PFSK-1 (cell line): Measurements from ENCODE around the gene LCORL.

Experiments used
- FOXP2 ChIP-seq: optimal IDR thresholded peaks from 2 replicates; pipeline ENCODE3; 2011; ENCODE audit warnings: borderline replicate concordance, control low read depth, inconsistent platforms; ENCODE audit not compliant: insufficient read depth; ENCODE audit errors: extremely low read length, extremely low read depth
- POLR2AphosphoS5 ChIP-seq: IDR thresholded peaks from 2 replicates; pipeline ENCODE4 v1.6.1; 2012; ENCODE audit warnings: low read depth, mild to moderate bottlenecking, control low read depth, low read length, moderate library complexity
- SIN3A ChIP-seq: IDR thresholded peaks from 2 replicates; pipeline ENCODE4 v1.6.1; 2012; ENCODE audit warnings: mild to moderate bottlenecking, low read length, moderate library complexity, borderline replicate concordance; ENCODE audit not compliant: insufficient read depth
- TAF1 ChIP-seq: IDR thresholded peaks from 2 replicates; pipeline ENCODE4 v1.6.1; 2012; ENCODE audit warnings: low read length, control low read depth, borderline replicate concordance; ENCODE audit not compliant: insufficient read depth
- TF ChIP-seq, protein P1 (sequence below), 2 experiments: IDR thresholded peaks; 2 replicates each; pipeline versions ENCODE4 v1.6.1 to v1.8.0; 2011 to 2012; ENCODE audit warnings: low read depth in 2 of 2, low read length in 2 of 2, control low read depth in 1 of 2, inconsistent platforms in 1 of 2, mild to moderate bottlenecking in 1 of 2, moderate library complexity in 1 of 2; ENCODE audit not compliant: insufficient read depth in 1 of 2

The LCORL gene

DNA sequence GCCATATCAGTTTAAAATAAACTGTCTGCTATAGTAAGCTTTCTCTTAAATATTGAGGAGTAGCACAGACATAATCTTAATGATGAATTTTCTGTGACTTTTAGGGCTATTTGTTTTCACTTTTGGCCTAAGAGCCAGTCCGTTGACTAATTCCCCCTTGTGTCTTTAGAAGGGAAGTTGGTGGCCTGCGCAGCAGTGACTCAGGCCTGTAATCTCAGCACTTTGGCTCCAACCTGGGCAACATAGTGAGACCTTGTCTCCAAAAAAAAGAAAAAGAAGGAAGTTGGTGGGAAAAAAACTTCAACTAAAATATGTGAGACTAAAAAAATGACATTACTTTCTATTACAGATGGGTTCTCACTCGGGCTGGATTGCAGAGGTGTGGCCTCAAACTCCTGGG lies 207.4 kb downstream of the LCORL start:
- TF ChIP-seq, protein P1, sequence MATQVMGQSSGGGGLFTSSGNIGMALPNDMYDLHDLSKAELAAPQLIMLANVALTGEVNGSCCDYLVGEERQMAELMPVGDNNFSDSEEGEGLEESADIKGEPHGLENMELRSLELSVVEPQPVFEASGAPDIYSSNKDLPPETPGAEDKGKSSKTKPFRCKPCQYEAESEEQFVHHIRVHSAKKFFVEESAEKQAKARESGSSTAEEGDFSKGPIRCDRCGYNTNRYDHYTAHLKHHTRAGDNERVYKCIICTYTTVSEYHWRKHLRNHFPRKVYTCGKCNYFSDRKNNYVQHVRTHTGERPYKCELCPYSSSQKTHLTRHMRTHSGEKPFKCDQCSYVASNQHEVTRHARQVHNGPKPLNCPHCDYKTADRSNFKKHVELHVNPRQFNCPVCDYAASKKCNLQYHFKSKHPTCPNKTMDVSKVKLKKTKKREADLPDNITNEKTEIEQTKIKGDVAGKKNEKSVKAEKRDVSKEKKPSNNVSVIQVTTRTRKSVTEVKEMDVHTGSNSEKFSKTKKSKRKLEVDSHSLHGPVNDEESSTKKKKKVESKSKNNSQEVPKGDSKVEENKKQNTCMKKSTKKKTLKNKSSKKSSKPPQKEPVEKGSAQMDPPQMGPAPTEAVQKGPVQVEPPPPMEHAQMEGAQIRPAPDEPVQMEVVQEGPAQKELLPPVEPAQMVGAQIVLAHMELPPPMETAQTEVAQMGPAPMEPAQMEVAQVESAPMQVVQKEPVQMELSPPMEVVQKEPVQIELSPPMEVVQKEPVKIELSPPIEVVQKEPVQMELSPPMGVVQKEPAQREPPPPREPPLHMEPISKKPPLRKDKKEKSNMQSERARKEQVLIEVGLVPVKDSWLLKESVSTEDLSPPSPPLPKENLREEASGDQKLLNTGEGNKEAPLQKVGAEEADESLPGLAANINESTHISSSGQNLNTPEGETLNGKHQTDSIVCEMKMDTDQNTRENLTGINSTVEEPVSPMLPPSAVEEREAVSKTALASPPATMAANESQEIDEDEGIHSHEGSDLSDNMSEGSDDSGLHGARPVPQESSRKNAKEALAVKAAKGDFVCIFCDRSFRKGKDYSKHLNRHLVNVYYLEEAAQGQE (IDR thresholded peaks at IDR 0.05; ENCODE audit: insufficient read depth in 1 of 2, low read depth in 2 of 2, low read length in 2 of 2) = no peak
- no peak for TF ChIP-seq SIN3A
- TF ChIP-seq FOXP2 = no peak
- TF ChIP-seq TAF1 = no peak
- no peak for TF ChIP-seq POLR2AphosphoS5

- TF ChIP-seq, protein P1 (IDR thresholded peaks at IDR 0.05; ENCODE audit: insufficient read depth in 1 of 2, low read depth in 2 of 2, low read length in 2 of 2) = no peak
These were observed 208.8 kb downstream of the LCORL start for GRCh38 chr4:17812801-17813200.

- no peak for TF ChIP-seq POLR2AphosphoS5
- TF ChIP-seq FOXP2 = no peak
- TF ChIP-seq, protein P1 (IDR thresholded peaks at IDR 0.05; ENCODE audit: insufficient read depth in 1 of 2, low read depth in 2 of 2, low read length in 2 of 2) = no peak
- TF ChIP-seq SIN3A = no peak
- no peak for TF ChIP-seq TAF1
These were observed 209.4 kb downstream of the LCORL start for GRCh38 chr4:17812125-17812524.

DNA sequence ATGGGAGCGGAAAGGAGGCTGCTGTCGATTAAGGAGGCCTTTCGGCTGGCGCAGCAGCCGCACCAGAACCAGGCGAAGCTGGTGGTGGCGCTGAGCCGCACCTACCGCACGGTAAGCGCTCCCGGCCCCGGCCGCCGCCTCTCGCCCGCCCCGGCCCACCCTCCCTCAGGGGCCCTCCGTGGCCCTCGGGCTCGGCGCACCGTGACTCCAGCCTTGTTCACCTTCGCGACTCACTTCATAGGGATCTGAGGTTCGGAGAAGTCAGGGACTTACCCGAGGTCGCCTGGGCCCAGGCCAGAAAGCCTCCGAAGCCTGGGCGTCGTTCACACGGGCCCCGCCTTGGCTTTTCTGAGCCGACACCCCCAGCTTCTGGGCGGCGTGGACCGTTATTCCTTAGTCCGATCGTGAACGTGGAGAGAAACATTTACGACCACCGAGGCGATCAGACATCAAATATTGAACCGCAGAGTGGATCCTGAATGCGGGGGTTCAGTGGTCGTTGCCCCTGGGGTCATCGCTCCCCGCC lies 210.4 kb downstream of the LCORL start:
- TF ChIP-seq FOXP2 = peak; percentile 5
- TF ChIP-seq, protein P1 (IDR thresholded peaks at IDR 0.05; ENCODE audit: insufficient read depth in 1 of 2, low read depth in 2 of 2, low read length in 2 of 2) = no peak

GRCh38 chr4:17810260-17811077 lies 211.1 kb downstream of the LCORL start, which contains the start of the genes DCAF16 and NCAPG:
TSS of gene DCAF16 (minus strand) at chr4:17810757. CDS start at chr4:17804141, 6,616 bp downstream.
TSS of gene NCAPG (plus strand) at chr4:17810979. CDS start at chr4:17811078, 99 bp downstream.
- TF ChIP-seq FOXP2 (peak; percentile 34), TAF1 (peak; percentile 85), SIN3A (peak; percentile 95), POLR2AphosphoS5 (peak; percentile 91)
- TF ChIP-seq, protein P1 (IDR thresholded peaks at IDR 0.05; ENCODE audit: insufficient read depth in 1 of 2, low read depth in 2 of 2, low read length in 2 of 2) = peak; percentile 5 to 53; a peak in 1 of 4 replicates
